ENCODE data around the gene PXN. TPM values are rescaled to one million over a fixed set of nuclear protein-coding genes. Genes with fewer than 3 reads are reported as not detected.

The PXN gene
- polyA plus RNA-seq, 2 of the 4 experiments (the other 2 are of a cell fraction) = 40.1 to 97.0 TPM

- DNase-seq (ENCODE audit: low read depth in 1 of 2, low spot score in 1 of 2) (no peak), FAIRE-seq (no peak), ATAC-seq (no peak)
- H3K4me2 ChIP-seq = no peak overlapping the region
- no peaks in the 10 kb centered on the region for H3K4me1 ChIP-seq
- WGBS (ENCODE audit: missing lambda C conversion rate) = 94% methylated on average over 7 of the region's 7 CpGs
- no peak overlapping the region for H3K27ac ChIP-seq
- H3K4me3 ChIP-seq = no peak overlapping the region
- TF ChIP-seq SMC3 (IDR thresholded peaks at IDR 0.05) = no peak
- TF ChIP-seq NFE2L2 (conservative IDR thresholded peaks at IDR 0.05; ENCODE audit: low read length) = no peak
- no peak for TF ChIP-seq FOXS1 (CRISPR knock-in tag; IDR thresholded peaks at IDR 0.05)
- no peak for TF ChIP-seq MAX (IDR thresholded peaks at IDR 0.05)
- TF ChIP-seq FOSB (CRISPR knock-in tag; IDR thresholded peaks at IDR 0.05) = no peak
- ChIA-PET POLR2A (no interaction called here), CTCF (interaction anchor here (0.6 to 1.5 kb wide), 4 partner anchors 10 to 81 kb away, joined by 3 to 5 read pairs (median 4); partner anchors contain the start of gene RPLP0)
- H3K9me3 ChIP-seq = no peaks in the 10 kb centered on the region
Observed at GRCh38 chr12:120170631-120171030, 94.9 kb downstream of the PXN start.

- no peak for TF ChIP-seq RAD21 (conservative IDR thresholded peaks at IDR 0.05 in 1 of 2, IDR thresholded peaks at IDR 0.05 in 1 of 2)
- no peak for TF ChIP-seq MAX (IDR thresholded peaks at IDR 0.05)
- no peak for TF ChIP-seq KDM5A (IDR thresholded peaks at IDR 0.05)
- no peak for TF ChIP-seq KDM1A (IDR thresholded peaks at IDR 0.05; ENCODE audit: low read depth)
- TF ChIP-seq CBX2 (IDR thresholded peaks at IDR 0.05; ENCODE audit: borderline replicate concordance, low read depth) = no peak
- no peak for TF ChIP-seq USF2 (IDR thresholded peaks at IDR 0.05)
- TF ChIP-seq JUN (IDR thresholded peaks at IDR 0.05) = no peak
- no peak for TF ChIP-seq SMC3 (IDR thresholded peaks at IDR 0.05)
- no peaks in the 10 kb centered on the region for H3K9me3 ChIP-seq
- ChIA-PET POLR2A (interaction anchor here (0.6 to 4.1 kb wide), 2 partner anchors 9 to 31 kb away, joined by 4 to 20 read pairs; partner anchors contain the start of gene RPLP0), CTCF (interaction anchor here (0.6 to 1.5 kb wide), 5 partner anchors 9 to 82 kb away, joined by 3 to 5 read pairs (median 3); partner anchors contain the start of gene RPLP0)
- no peak for FAIRE-seq
- H3K4me1 ChIP-seq = no peaks in the 10 kb centered on the region
- no peak overlapping the region for H3K4me2 ChIP-seq
- H3K4me3 ChIP-seq = no peak overlapping the region
- WGBS (ENCODE audit: missing lambda C conversion rate) = 90% methylated on average over 2 of the region's 2 CpGs
- no peak for DNase-seq (ENCODE audit: low read depth in 1 of 2, low spot score in 1 of 2)
- no peak overlapping the region for H3K27ac ChIP-seq
- ATAC-seq = peak; percentile 32 to 57; a peak in 4 of 6 replicates
Observed at GRCh38 chr12:120169946-120170345, 95.6 kb downstream of the PXN start.

- TF ChIP-seq SMC3 (IDR thresholded peaks at IDR 0.05) = no peak
- no peak for TF ChIP-seq JUN (IDR thresholded peaks at IDR 0.05)
- no peak for TF ChIP-seq POLR2A (IDR thresholded peaks at IDR 0.05; ENCODE audit: low read length)
- TF ChIP-seq CBX2 (IDR thresholded peaks at IDR 0.05; ENCODE audit: borderline replicate concordance, low read depth) = no peak
- no peak for TF ChIP-seq MYC (IDR thresholded peaks at IDR 0.05; ENCODE audit: borderline replicate concordance, low read length)
- TF ChIP-seq EHMT2 (IDR thresholded peaks at IDR 0.05; ENCODE audit: low read depth) = no peak
- no peak for TF ChIP-seq MAZ (IDR thresholded peaks at IDR 0.05; ENCODE audit: borderline replicate concordance, low read depth, low read length)
- no peak for TF ChIP-seq HOXB13 (CRISPR knock-in tag; IDR thresholded peaks at IDR 0.05; ENCODE audit: low read depth)
- no peak for TF ChIP-seq HOXA7 (CRISPR knock-in tag; IDR thresholded peaks at IDR 0.05)
- no peak for TF ChIP-seq RCOR1 (IDR thresholded peaks at IDR 0.05; ENCODE audit: low read depth, low read length)
- no peak for TF ChIP-seq ZNF302 (CRISPR knock-in tag; IDR thresholded peaks at IDR 0.05)
- no peak for TF ChIP-seq KDM5A (IDR thresholded peaks at IDR 0.05)
- no peak for TF ChIP-seq HOXB5 (CRISPR knock-in tag; IDR thresholded peaks at IDR 0.05)
- DNase-seq (ENCODE audit: low read depth in 1 of 2, low spot score in 1 of 2) (no peak), ATAC-seq (peak; percentile 58 to 77; a peak in 5 of 6 replicates)
Observed at GRCh38 chr12:120168337-120168736, 97.2 kb downstream of the PXN start.

More at GRCh38 chr12:120168337-120168736, 97.2 kb downstream of the PXN start:
- H3K4me3 ChIP-seq = no peak overlapping the region
- no peak overlapping the region for H3K4me2 ChIP-seq
- no peaks in the 10 kb centered on the region for H3K9me3 ChIP-seq
- CTCF ChIA-PET = interaction anchor here (1.0 to 1.7 kb wide), 4 partner anchors 8 to 11 kb away, joined by 3 to 6 read pairs (median 4); no protein-coding TSS in a partner anchor
- no peaks in the 10 kb centered on the region for H3K4me1 ChIP-seq
- WGBS (ENCODE audit: missing lambda C conversion rate) = 98% methylated on average over 4 of the region's 4 CpGs
- no peak for FAIRE-seq
- POLR2A ChIA-PET = interaction anchor here (0.6 to 4.1 kb wide), 4 partner anchors 10 to 178 kb away, joined by 3 to 20 read pairs (median 4); partner anchors contain the start of gene RPLP0
- no peak overlapping the region for H3K27ac ChIP-seq

All from A549 (cell line).